22Rv1 (cell line): ENCODE data around the gene CRIP2.

Source experiments
- CTCF ChIP-seq: fragments of 450-650 bp; IDR thresholded peaks from 2 replicates; pipeline ENCODE4 v1.5.1; 2017; ENCODE audit warnings: mild to moderate bottlenecking
- ZFX ChIP-seq: fragments of 450-650 bp; IDR thresholded peaks from 2 replicates; pipeline ENCODE4 v1.6.1; 2017; ENCODE audit warnings: antibody characterized with exemption, borderline replicate concordance

GRCh38 chr14:105446971-105447370 is 27.6 kb upstream of the CRIP2 start:
- TF ChIP-seq CTCF (no peak), ZFX (no peak)
